Stimulated activated naive B cell treated with anti-CD40 and anti-IgM and Interleukin-4, amounts not matched to agents 10 μg/mL and 1 μg/mL and 100 μg/mL, for 72 hours (primary cell): ENCODE results near the gene UBE2G1.
A peak's percentile ranks its signal among the peaks of the same experiment; 100 is the strongest.

Experiments used
- ATAC-seq, 2 donors: fragments of 150-1000 bp; cut with Tn5 transposase; replicated peaks; 2 replicates each; pipeline ENCODE4 v1.10.0; 2021; ENCODE audit warnings: moderate library complexity in 1 of 2
- DNase-seq: peaks from one replicate; pipeline ENCODE4 v3.0.0; 2021
- H3K27ac Mint-ChIP-seq: one replicate; pipeline ENCODE4 v1.8.0; 2022; ENCODE audit warnings: mild to moderate bottlenecking, mixed read lengths
- H3K27me3 Mint-ChIP-seq, 2 donors: one replicate each; pipeline ENCODE4 v1.8.0; 2022; ENCODE audit warnings: mixed read lengths in 2 of 2
- H3K36me3 Mint-ChIP-seq, 2 donors: one replicate each; pipeline ENCODE4 v1.8.0; 2022; ENCODE audit warnings: mixed read lengths in 2 of 2, mild to moderate bottlenecking in 1 of 2
- H3K4me1 Mint-ChIP-seq, 2 donors: one replicate each; pipeline ENCODE4 v1.8.0; 2022; ENCODE audit warnings: mixed read lengths in 2 of 2, mild to moderate bottlenecking in 1 of 2
- H3K4me3 Mint-ChIP-seq, 2 donors: one replicate each; pipeline ENCODE4 v1.8.0; 2022; ENCODE audit warnings: mild to moderate bottlenecking in 2 of 2, mixed read lengths in 2 of 2, moderate library complexity in 1 of 2
- H3K9me3 Mint-ChIP-seq, 2 donors: one replicate each; pipeline ENCODE4 v1.8.0; 2022; ENCODE audit warnings: mixed read lengths in 2 of 2, mild to moderate bottlenecking in 1 of 2

UBE2G1 gene

DNA sequence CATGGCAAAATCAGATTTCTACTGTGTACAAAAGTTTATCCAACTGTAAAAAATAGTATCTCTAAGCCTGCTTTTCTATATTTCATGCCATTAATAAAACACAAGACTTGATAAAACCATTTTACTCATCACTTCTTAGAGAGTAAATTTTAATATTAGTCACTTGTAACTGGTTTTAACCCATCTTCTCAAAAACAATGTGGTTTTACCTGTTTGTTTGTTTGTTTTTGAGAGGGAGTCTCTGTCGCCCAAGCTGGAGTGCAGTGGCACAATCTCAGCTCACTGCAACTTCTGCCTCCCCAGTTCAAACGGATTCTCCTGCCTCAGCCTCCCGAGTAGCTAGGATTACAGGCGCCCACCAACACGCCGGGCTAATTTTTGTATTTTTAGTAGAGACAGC lies 32.1 kb downstream of the UBE2G1 start:
- no peak for ATAC-seq
- H3K27me3 Mint-ChIP-seq = no peaks in the 10 kb centered on the region
- no peaks in the 10 kb centered on the region for H3K9me3 Mint-ChIP-seq
- H3K4me3 Mint-ChIP-seq = no peak overlapping the region
- H3K27ac Mint-ChIP-seq = no peak overlapping the region
- no peak for DNase-seq
- peaks cover 16 to 55% of the 10 kb centered on the region in 2 donors for H3K4me1 Mint-ChIP-seq
- peaks cover 2 to 14% of the 10 kb centered on the region in 2 donors for H3K36me3 Mint-ChIP-seq

DNA sequence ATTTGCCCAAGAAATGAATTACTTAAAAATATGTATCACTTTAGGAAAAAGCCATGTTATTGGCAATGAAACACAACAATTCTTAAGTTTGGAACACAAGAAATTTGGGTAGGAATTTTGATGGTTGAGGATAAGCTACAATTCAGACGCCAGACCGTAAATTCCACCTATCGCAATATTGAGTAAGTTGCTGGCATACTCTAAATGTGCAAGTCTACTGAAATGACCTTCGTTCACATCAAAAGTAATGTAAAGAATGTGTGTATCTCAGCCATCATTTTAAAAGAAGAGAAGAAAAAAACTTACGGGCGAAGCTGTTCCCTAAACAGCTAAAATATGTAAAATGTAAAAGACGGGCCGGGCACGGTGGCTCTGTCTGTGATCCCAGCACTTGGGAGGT lies 33.4 kb downstream of the UBE2G1 start:
- peaks cover 19 to 55% of the 10 kb centered on the region in 2 donors for H3K4me1 Mint-ChIP-seq
- H3K9me3 Mint-ChIP-seq = no peaks in the 10 kb centered on the region
- ATAC-seq (no peak), DNase-seq (no peak)
- no peak overlapping the region for H3K27ac Mint-ChIP-seq
- H3K27me3 Mint-ChIP-seq = no peaks in the 10 kb centered on the region
- H3K36me3 Mint-ChIP-seq = peaks cover 9 to 17% of the 10 kb centered on the region in 2 donors
- no peak overlapping the region for H3K4me3 Mint-ChIP-seq

DNA sequence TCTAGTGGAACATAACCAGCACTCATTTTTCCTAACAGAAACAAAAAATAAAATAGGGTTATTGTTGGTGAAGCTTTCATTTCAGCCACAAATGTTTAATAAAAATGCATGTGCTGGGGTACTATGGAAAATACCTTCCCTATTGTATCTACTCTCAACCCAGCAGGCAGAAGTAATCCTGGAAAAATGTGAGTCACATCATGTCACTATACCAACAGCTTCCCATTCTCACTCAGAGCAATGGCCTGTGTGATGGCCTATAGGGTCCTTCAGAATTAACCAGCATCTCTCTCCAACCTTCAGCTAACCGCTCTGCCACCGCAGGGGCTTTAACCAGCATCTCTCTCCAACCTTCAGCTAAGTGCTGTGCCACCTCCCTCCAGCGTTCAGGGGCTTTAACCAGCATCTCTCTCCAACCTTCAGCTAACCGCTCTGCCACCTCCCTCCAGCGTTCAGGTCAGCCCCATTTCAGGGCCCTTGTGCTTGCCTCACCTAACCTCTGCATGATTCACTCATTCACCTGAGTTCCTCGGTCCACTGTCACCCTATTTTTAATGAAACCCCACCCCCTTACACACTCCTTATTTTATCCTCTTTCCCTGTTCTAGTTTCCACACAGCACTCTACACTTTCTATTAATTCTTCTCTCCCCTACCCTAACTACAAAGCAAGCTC lies 34.0 kb downstream of the UBE2G1 start:
- H3K27ac Mint-ChIP-seq = peak overlapping the region; percentile 20

DNA sequence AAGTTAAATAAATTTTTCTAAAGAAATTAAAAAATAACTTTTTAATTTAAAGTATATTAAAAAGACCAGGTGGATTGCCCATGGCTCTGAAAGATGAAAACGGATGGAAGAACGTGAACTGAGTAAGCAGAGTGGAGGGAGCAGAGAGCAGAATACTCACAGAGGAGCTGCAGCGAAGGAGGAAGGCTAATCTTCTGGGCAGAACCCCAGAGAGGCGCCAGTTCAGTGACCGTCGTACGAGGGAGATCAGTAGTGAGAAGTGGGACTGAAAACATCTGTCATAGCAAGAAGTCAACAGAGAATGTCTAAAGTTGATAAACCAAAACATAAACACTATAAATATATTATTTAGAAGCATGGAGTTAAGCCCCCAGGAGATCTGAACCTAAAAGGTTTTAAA lies 34.9 kb downstream of the UBE2G1 start:
- ATAC-seq = peak; percentile 74 to 75
- no peaks in the 10 kb centered on the region for H3K27me3 Mint-ChIP-seq
- no peak for DNase-seq
- H3K4me3 Mint-ChIP-seq = peak overlapping the region in 1 of 2 donors; percentile 44
- peaks cover 20 to 30% of the 10 kb centered on the region in 2 donors for H3K36me3 Mint-ChIP-seq
- no peaks in the 10 kb centered on the region for H3K9me3 Mint-ChIP-seq
- H3K27ac Mint-ChIP-seq = peak overlapping the region; percentile 43
- H3K4me1 Mint-ChIP-seq = peaks cover 23 to 58% of the 10 kb centered on the region in 2 donors

More for the DNA sequence above, 34.0 kb downstream of the UBE2G1 start:
- peaks cover 11 to 23% of the 10 kb centered on the region in 2 donors for H3K36me3 Mint-ChIP-seq
- peaks cover 22 to 61% of the 10 kb centered on the region in 2 donors for H3K4me1 Mint-ChIP-seq
- H3K9me3 Mint-ChIP-seq = no peaks in the 10 kb centered on the region
- no peak overlapping the region for H3K4me3 Mint-ChIP-seq
- ATAC-seq = peak in 1 of 2 donors; percentile 48
- no peak for DNase-seq
- no peaks in the 10 kb centered on the region for H3K27me3 Mint-ChIP-seq

DNA sequence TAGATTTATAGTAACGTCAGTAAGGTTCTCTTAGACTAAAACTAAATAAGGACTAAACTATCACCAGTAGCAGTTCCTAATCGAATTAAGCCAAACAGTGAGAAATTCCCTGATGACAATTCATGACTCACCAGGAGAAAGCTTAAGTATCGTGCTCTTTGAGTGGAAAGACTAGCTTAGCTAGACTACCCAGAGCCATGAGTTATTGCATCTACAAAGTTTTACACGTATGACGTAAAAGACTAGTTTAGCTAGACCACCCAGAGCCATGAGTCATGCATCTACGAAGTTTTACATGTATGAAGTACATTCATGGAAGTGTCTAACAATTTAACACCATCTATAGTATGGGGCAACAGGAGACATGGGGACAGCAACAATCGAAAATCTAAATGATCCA lies 36.6 kb downstream of the UBE2G1 start:
- peak overlapping the region; percentile 59 for H3K27ac Mint-ChIP-seq

DNA sequence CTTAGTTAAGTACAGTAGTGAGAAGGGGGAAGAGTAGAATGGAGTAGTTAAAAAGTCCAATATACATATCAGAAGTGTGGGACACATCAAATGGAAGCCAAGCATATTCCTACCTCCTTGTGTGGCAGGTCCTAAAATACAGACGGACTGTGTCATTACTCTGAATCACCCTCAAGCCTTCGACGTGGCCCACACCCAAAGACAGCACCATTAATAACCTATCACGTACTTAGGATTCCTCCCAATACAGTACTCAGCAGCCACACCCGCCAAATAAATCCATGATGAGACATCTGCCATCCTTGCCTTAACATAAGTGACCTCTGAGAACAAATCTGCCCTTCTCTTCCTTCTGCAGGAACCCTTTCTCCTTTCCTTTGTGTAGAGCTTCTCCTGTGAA lies 38.9 kb downstream of the UBE2G1 start:
- Mint-ChIP-seq H3K27me3 (no peaks in the 10 kb centered on the region), H3K4me3 (no peak overlapping the region), H3K27ac (peak overlapping the region; percentile 32), H3K9me3 (peaks cover 3 to 8% of the 10 kb centered on the region in 2 donors), H3K36me3 (peaks cover 30 to 36% of the 10 kb centered on the region in 2 donors), H3K4me1 (peaks cover 23 to 55% of the 10 kb centered on the region in 2 donors)
- ATAC-seq (no peak), DNase-seq (no peak)

More for the DNA sequence above, 36.6 kb downstream of the UBE2G1 start:
- peaks cover 3 to 8% of the 10 kb centered on the region in 2 donors for H3K9me3 Mint-ChIP-seq
- DNase-seq = no peak
- no peaks in the 10 kb centered on the region for H3K27me3 Mint-ChIP-seq
- peaks cover 22 to 55% of the 10 kb centered on the region in 2 donors for H3K4me1 Mint-ChIP-seq
- H3K4me3 Mint-ChIP-seq = no peak overlapping the region
- peaks cover 31 to 38% of the 10 kb centered on the region in 2 donors for H3K36me3 Mint-ChIP-seq
- ATAC-seq = no peak

DNA sequence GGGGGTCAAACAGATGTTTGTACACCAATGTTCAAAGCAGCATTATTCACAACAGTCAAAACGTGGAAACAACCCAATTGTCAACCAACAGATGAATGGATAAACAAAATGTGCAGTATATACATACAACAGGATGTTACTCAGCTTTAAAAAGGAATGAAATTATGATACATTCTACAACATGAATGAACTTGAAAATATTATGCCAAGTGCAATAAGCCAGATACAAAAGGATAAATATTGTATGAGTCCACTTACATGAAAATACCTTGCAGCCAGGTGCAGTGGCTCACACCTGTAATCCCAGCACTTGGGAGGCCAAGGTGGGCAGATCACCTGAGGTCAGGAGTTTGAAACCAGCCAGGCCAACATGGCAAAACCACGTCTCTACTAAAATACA lies 39.9 kb downstream of the UBE2G1 start:
- Mint-ChIP-seq H3K27me3 (no peaks in the 10 kb centered on the region), H3K36me3 (peaks cover 30 to 36% of the 10 kb centered on the region in 2 donors), H3K27ac (no peak overlapping the region), H3K4me3 (no peak overlapping the region), H3K9me3 (peaks cover 3 to 8% of the 10 kb centered on the region in 2 donors), H3K4me1 (peaks cover 21 to 54% of the 10 kb centered on the region in 2 donors)
- DNase-seq (no peak), ATAC-seq (no peak)

DNA sequence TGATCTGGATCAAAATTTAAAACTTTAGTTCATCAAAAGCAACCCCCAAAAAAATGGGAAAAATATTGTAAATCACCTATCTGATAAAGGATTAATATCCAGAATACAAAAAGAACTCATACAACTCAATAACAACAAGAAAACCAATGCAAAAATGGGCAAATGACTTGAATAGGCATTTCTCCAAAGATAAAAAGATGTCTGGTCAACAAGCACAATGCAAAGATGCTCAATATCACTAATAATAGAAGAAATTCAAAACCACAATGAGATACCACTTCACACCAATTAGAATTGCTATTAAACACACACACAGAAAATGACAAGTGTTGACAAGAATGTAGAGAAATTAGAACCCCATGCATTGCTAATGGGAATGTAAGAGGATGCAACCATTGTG lies 40.4 kb downstream of the UBE2G1 start:
- Mint-ChIP-seq H3K27me3 (no peaks in the 10 kb centered on the region), H3K36me3 (peaks cover 30 to 36% of the 10 kb centered on the region in 2 donors), H3K4me3 (no peak overlapping the region), H3K4me1 (peaks cover 20 to 51% of the 10 kb centered on the region in 2 donors), H3K27ac (no peak overlapping the region), H3K9me3 (peaks cover 3 to 8% of the 10 kb centered on the region in 2 donors)
- ATAC-seq (no peak), DNase-seq (no peak)

DNA sequence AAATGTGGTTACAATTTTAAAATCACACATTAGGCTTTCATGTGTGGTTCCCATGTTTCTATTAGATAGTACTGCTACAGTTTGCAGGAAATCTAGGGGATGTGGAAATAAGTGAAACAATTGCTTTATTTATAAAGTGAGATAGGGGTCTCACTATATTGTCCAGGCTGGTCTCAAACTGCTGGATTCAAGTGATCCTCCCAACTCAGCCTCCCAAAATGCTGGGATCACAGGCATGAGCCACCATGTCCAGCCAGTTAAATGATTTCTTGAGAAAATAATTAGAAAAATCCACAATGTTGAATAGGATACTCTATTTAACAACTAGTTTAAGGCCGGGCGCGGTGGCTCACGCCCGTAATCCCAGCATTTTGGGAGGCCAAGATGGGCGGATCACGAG lies 42.0 kb downstream of the UBE2G1 start:
- Mint-ChIP-seq H3K36me3 (peaks cover 31% of the 10 kb centered on the region in 2 donors), H3K27ac (no peak overlapping the region), H3K4me3 (no peak overlapping the region), H3K27me3 (no peaks in the 10 kb centered on the region), H3K4me1 (peaks cover 21 to 49% of the 10 kb centered on the region in 2 donors), H3K9me3 (peaks cover 3 to 8% of the 10 kb centered on the region in 2 donors)
- DNase-seq (no peak), ATAC-seq (no peak)

DNA sequence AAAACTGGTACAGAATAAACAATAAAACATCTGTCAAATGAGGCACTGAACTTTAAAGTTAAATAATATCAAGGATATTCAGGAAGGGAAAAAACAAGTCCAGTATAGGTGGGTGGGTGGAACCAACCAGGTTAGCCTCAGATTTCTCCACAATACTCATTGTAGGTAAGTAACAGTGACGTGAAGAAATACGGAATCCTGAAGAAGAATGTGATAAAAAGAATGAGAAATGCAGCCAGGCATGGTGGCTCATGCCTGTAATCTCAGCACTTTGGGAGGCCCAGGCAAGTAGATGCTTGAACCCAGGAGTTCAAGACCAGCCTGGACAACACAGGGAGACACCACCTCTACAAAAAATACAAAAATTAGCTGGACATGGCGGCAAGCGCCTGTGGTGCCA lies 47.3 kb downstream of the UBE2G1 start:
- peaks cover 17 to 53% of the 10 kb centered on the region in 2 donors for H3K4me1 Mint-ChIP-seq
- peak overlapping the region; percentile 80 for H3K27ac Mint-ChIP-seq
- H3K4me3 Mint-ChIP-seq = no peak overlapping the region
- DNase-seq (no peak), ATAC-seq (no peak)
- no peaks in the 10 kb centered on the region for H3K9me3 Mint-ChIP-seq
- H3K27me3 Mint-ChIP-seq = no peaks in the 10 kb centered on the region
- H3K36me3 Mint-ChIP-seq = peaks cover 5 to 6% of the 10 kb centered on the region in 2 donors

DNA sequence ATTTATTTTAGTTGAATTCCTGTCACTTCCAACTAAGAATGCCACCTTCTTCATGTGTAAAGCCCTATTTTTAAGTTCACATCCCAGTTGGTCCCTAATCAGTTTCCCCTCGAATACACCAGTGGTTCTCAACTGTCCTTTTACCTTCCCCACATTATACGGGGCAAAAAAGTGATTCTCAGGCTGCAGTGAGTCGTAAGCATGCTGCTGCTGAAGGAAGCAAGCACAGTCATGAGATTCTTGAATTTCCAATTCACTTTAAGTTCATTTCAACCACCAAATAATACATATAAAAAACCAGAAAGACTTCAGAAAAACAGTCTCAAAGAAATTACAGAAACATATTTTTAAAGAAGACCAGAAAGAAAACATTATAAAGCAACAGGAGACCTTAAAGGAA lies 47.9 kb downstream of the UBE2G1 start:
- no peak for DNase-seq
- no peaks in the 10 kb centered on the region for H3K9me3 Mint-ChIP-seq
- H3K27ac Mint-ChIP-seq = no peak overlapping the region
- ATAC-seq = no peak
- H3K36me3 Mint-ChIP-seq = peaks cover 5 to 6% of the 10 kb centered on the region in 2 donors
- H3K27me3 Mint-ChIP-seq = no peaks in the 10 kb centered on the region
- peaks cover 23 to 53% of the 10 kb centered on the region in 2 donors for H3K4me1 Mint-ChIP-seq
- H3K4me3 Mint-ChIP-seq = no peak overlapping the region

DNA sequence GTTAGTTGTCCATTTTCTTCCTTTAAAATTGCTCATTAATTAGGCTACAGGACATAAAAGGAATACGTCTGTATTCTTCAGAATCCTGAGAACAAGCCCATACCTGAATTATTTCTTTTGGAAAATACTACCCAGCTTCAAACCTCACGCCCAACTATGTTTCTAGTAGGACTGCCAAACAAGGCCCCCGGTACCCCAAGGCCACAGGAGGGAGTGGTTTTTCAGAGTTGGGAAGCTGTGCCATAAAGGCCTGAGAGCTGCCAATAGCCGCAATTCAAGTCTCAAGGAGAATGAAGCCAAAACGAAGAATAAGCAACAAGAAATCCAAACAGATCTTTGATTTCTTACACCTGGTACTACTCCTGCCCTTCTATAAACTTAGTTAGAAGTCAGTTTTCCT lies 48.3 kb downstream of the UBE2G1 start:
- no peaks in the 10 kb centered on the region for H3K9me3 Mint-ChIP-seq
- no peak overlapping the region for H3K4me3 Mint-ChIP-seq
- peaks cover 5 to 6% of the 10 kb centered on the region in 2 donors for H3K36me3 Mint-ChIP-seq
- no peak for ATAC-seq
- no peaks in the 10 kb centered on the region for H3K27me3 Mint-ChIP-seq
- DNase-seq = no peak
- H3K27ac Mint-ChIP-seq = no peak overlapping the region
- H3K4me1 Mint-ChIP-seq = peaks cover 24 to 53% of the 10 kb centered on the region in 2 donors

DNA sequence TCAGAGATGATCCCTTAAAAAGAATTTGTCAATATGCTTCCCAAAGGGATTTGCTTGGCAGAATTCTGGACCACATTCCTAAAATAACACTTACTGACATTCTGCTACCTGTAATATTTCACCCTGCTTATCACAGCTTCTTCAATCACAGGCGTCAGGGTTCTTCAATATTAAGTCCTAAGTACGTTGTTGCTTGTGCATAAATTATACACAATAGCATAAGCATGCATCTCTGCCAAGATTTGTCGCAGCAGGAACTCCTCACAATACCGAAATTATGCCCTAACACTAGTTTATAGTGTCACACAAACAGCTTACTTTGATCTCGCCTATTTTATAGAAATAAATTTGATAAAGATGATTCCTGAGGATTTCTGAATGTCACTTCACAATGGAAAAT lies 48.9 kb downstream of the UBE2G1 start:
- DNase-seq (no peak), ATAC-seq (no peak)
- peaks cover 6 to 9% of the 10 kb centered on the region in 2 donors for H3K36me3 Mint-ChIP-seq
- no peaks in the 10 kb centered on the region for H3K27me3 Mint-ChIP-seq
- H3K27ac Mint-ChIP-seq = no peak overlapping the region
- H3K9me3 Mint-ChIP-seq = no peaks in the 10 kb centered on the region
- H3K4me1 Mint-ChIP-seq = peaks cover 24 to 53% of the 10 kb centered on the region in 2 donors
- no peak overlapping the region for H3K4me3 Mint-ChIP-seq

DNA sequence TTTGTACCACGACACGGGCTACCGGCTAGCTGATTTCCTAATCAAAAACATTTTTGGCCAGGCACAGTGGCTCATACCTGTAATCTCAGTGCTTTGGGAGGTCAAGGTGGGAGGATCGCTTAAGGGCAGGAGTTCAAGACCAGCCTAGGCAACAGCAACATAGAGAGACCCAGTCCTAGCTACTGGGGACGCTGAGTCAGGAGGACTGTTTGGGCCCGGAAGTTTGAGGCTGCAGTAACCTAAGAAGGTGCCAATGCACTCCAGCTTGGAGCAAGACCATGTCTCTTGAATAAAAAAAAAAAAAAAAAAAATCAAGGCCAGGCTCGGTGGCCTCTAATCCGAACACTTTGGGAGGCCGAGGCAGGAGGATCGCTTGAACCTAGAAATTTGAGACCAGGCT lies 49.8 kb downstream of the UBE2G1 start:
- ATAC-seq = no peak
- Mint-ChIP-seq H3K4me1 (peaks cover 24 to 53% of the 10 kb centered on the region in 2 donors), H3K36me3 (peaks cover 11% of the 10 kb centered on the region in 2 donors), H3K9me3 (no peaks in the 10 kb centered on the region), H3K27me3 (no peaks in the 10 kb centered on the region), H3K27ac (no peak overlapping the region), H3K4me3 (no peak overlapping the region)
- DNase-seq = no peak

DNA sequence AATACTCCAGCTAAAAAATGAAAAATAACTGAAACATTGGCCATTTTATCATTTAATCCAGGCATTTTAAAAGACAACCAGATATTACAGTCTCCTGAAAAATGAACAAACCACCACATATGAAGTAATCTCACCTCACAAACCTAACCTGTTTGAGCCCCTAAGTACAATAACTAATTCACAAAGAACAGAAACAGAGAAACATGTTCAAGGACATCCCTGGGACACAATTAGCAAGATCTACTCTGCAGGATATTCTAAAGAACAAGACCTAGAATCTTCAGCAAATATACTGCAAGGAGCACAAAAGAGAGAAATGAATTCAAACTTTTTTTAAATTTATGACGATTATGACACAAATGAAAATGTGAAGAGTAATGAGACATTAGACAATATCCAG lies 51.9 kb downstream of the UBE2G1 start:
- no peaks in the 10 kb centered on the region for H3K27me3 Mint-ChIP-seq
- no peak overlapping the region for H3K27ac Mint-ChIP-seq
- no peak for DNase-seq
- peaks cover 38 to 71% of the 10 kb centered on the region in 2 donors for H3K4me1 Mint-ChIP-seq
- no peak for ATAC-seq
- no peaks in the 10 kb centered on the region for H3K9me3 Mint-ChIP-seq
- no peak overlapping the region for H3K4me3 Mint-ChIP-seq
- peaks cover 11 to 20% of the 10 kb centered on the region in 2 donors for H3K36me3 Mint-ChIP-seq
